Measurements from ENCODE around the gene RCOR3. TPM values are rescaled to one million over a fixed set of nuclear protein-coding genes. Genes with fewer than 3 reads are reported as not detected.
"Not testable (repeated sequence)": the region's sequence is repeated elsewhere in the genome, so short reads cannot be mapped to it uniquely, and the experiment has no call there.

Gene RCOR3
- total and polyA plus RNA-seq, 2 experiments from 2014 or later: 13.8 to 25.8 TPM

GRCh38 chr1:211261229-211261628 is 2.1 kb downstream of the RCOR3 start:
- no peaks in the 10 kb centered on the region for H3K27me3 ChIP-seq (replicated peaks; ENCODE audit: insufficient read depth)
- 0 out of 2 replicates have a peak, but pooled peaks cover 4% of the 10 kb centered on the region for H4K20me1 ChIP-seq (ENCODE audit: insufficient read depth)
- H2AFZ ChIP-seq: peak overlapping the region; percentile 85
- 45 to 47% methylated on average over 2 of the region's 2 CpGs for WGBS, 2 experiments (ENCODE audit: low coverage in 1 of 2, low lambda C conversion rate in 2 of 2, missing lambda C conversion rate in 2 of 2)
- no peaks in the 10 kb centered on the region for H3K9me3 ChIP-seq (ENCODE audit: low read depth)
- peak overlapping the region; percentile 91 for H3K4me2 ChIP-seq (ENCODE audit: unreplicated experiment)
- 0 out of 2 replicates have a peak, but pooled peaks cover 8% of the 10 kb centered on the region for H3K36me3 ChIP-seq (ENCODE audit: low read depth)
- TF ChIP-seq EZH2phosphoT487 (IDR thresholded peaks at IDR 0.05; ENCODE audit: insufficient read depth, low read depth) (no peak), EZH2 (IDR thresholded peaks at IDR 0.05; ENCODE audit: insufficient read depth, poor library complexity, severe bottlenecking) (no peak)
- H3K27ac ChIP-seq: peak overlapping the region; percentile 72
- DNase-seq: peak; percentile 7
- H3K79me2 ChIP-seq (ENCODE audit: insufficient read depth): peaks cover 64% of the 10 kb centered on the region
- H3F3A ChIP-seq (ENCODE audit: insufficient read depth): peaks cover 24% of the 10 kb centered on the region
- peaks cover 11% of the 10 kb centered on the region for H3K4me1 ChIP-seq (ENCODE audit: insufficient read depth)
- H3K9me2 ChIP-seq (ENCODE audit: insufficient read depth): no peaks in the 10 kb centered on the region
- H3K9ac ChIP-seq: peak overlapping the region; percentile 84
- H3K4me3 ChIP-seq: peak overlapping the region; percentile 88
- in situ Hi-C loops (cut with MboI): no loop called here

DNA sequence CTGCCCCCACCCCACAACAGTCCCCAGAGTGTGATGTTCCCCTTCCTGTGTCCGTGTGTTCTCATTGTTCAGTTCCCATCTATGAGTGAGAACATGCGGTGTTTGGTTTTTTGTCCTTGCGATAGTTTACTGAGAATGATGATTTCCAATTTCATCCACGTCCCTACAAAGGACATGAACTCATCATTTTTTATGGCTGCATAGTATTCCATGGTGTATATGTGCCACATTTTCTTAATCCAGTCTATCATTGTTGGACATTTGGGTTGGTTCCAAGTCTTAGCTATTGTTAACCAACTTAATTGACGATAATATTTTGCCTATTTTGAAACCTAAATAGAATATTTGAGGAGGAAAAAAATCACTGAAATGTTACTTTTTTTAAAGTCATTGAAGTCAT is 3.9 kb downstream of the RCOR3 start:
- H3K9me3 ChIP-seq (ENCODE audit: low read depth); H3K4me2 ChIP-seq (ENCODE audit: unreplicated experiment); in situ Hi-C loops (cut with MboI); H3K4me3 ChIP-seq; H3K9me2 ChIP-seq (ENCODE audit: insufficient read depth); H3K9ac ChIP-seq; H3K4me1 ChIP-seq (ENCODE audit: insufficient read depth); H2AFZ ChIP-seq; DNase-seq; H3K27ac ChIP-seq; H4K20me1 ChIP-seq (ENCODE audit: insufficient read depth); H3K27me3 ChIP-seq (replicated peaks; ENCODE audit: insufficient read depth): not testable (repeated sequence)
- Histone ChIP-seq H3K36me3 (ENCODE audit: low read depth) (peaks cover 14% of the 10 kb centered on the region; the same call in 1 of the 2 replicates), H3F3A (ENCODE audit: insufficient read depth) (peaks cover 14% of the 10 kb centered on the region), H3K79me2 (ENCODE audit: insufficient read depth) (peaks cover 70% of the 10 kb centered on the region)
- 95 to 100% methylated on average over 1 of the region's 5 CpGs for WGBS, 2 experiments (ENCODE audit: low coverage in 1 of 2, low lambda C conversion rate in 2 of 2, missing lambda C conversion rate in 2 of 2)

DNA sequence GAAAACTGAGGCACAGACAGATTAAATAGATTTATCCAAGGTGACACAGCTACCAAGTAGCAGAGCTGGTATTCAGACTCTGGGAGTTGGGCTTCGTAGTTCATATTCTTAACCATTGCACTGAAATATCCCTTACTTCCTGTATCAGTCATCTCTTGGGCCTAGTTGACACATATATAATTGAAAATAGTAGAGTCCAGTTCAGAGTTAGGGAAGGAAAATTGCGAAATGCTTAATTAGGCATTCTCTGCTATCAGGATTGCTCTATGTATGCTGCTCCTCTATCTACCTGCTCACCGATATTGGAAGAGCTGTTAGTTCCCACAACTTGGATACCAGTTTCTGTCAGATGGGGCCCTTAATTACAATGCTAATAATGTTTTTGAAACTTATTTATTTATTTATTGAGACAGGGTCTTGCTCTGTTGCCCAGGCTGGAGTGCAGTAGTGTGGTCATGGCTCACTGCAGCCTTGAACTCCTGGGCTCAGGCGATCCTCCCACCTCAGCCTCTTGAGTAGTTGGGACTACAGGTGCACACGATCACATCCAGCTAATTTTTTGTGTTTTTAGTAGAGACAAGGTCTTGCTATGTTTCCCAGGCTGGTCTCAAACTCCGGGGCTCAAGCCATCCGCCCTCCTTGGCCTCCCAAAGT is 8.2 kb downstream of the RCOR3 start:
- no peaks in the 10 kb centered on the region for H3K27me3 ChIP-seq (replicated peaks; ENCODE audit: insufficient read depth)
- H3K4me1 ChIP-seq (ENCODE audit: insufficient read depth): no peaks in the 10 kb centered on the region
- H3K36me3 ChIP-seq (ENCODE audit: low read depth): peaks cover 26% of the 10 kb centered on the region
- H3K9me2 ChIP-seq (ENCODE audit: insufficient read depth): no peaks in the 10 kb centered on the region
- H3K9ac ChIP-seq: no peak overlapping the region
- H3K4me3 ChIP-seq: no peak overlapping the region
- no peaks in the 10 kb centered on the region for H3F3A ChIP-seq (ENCODE audit: insufficient read depth)
- in situ Hi-C loops (cut with MboI): no loop called here
- H3K27ac ChIP-seq: no peak overlapping the region
- peaks cover 73% of the 10 kb centered on the region for H3K79me2 ChIP-seq (ENCODE audit: insufficient read depth)
- no peak for DNase-seq
- H3K4me2 ChIP-seq (ENCODE audit: unreplicated experiment): no peak overlapping the region
- 94 to 96% methylated on average over 7 of the region's 7 CpGs for WGBS, 2 experiments (ENCODE audit: low coverage in 1 of 2, low lambda C conversion rate in 2 of 2, missing lambda C conversion rate in 2 of 2)
- TF ChIP-seq EZH2phosphoT487 (IDR thresholded peaks at IDR 0.05; ENCODE audit: insufficient read depth, low read depth) (no peak), EZH2 (IDR thresholded peaks at IDR 0.05; ENCODE audit: insufficient read depth, poor library complexity, severe bottlenecking) (no peak)
- H2AFZ ChIP-seq: no peak overlapping the region
- H4K20me1 ChIP-seq (ENCODE audit: insufficient read depth): 0 out of 2 replicates have a peak, but pooled peaks cover 4% of the 10 kb centered on the region
- H3K9me3 ChIP-seq (ENCODE audit: low read depth): no peaks in the 10 kb centered on the region

DNA sequence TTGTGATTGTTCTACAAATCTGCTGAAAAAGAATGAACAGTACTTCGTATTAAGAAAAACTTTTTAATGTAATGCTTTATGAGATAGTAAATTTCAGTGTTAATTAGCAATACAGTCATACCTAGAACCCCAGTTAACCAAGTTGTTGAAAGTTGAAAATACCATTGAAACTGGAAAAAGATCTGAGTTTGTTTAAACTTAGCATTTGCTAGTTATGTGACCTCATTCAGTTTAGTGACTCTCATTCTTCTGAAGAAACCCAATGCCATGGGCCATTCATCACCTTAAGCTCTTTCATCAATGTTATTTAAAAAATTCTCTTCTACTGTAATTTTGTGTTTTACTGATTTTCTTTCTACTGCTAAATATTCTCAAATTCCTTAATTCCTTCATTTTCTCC is 20.2 kb downstream of the RCOR3 start:
- WGBS, 2 experiments (ENCODE audit: low coverage in 1 of 2, low lambda C conversion rate in 2 of 2, missing lambda C conversion rate in 2 of 2): 43 to 53% methylated on average over 1 of the region's 1 CpG
- Histone ChIP-seq H3F3A (ENCODE audit: insufficient read depth) (no peaks in the 10 kb centered on the region), H3K4me3 (no peak overlapping the region), H3K9me2 (ENCODE audit: insufficient read depth) (no peaks in the 10 kb centered on the region), H3K4me2 (ENCODE audit: unreplicated experiment) (no peak overlapping the region), H3K27me3 (replicated peaks; ENCODE audit: insufficient read depth) (no peaks in the 10 kb centered on the region), H3K36me3 (ENCODE audit: low read depth) (peaks cover 30% of the 10 kb centered on the region), H2AFZ (no peak overlapping the region), H3K27ac (no peak overlapping the region), H3K4me1 (ENCODE audit: insufficient read depth) (no peaks in the 10 kb centered on the region), H3K9me3 (ENCODE audit: low read depth) (no peaks in the 10 kb centered on the region), H4K20me1 (ENCODE audit: insufficient read depth) (no peaks in the 10 kb centered on the region), H3K9ac (no peak overlapping the region), H3K79me2 (ENCODE audit: insufficient read depth) (no peaks in the 10 kb centered on the region)
- in situ Hi-C loops (cut with MboI): no loop called here
- TF ChIP-seq EZH2 (IDR thresholded peaks at IDR 0.05; ENCODE audit: insufficient read depth, poor library complexity, severe bottlenecking): no peak
- TF ChIP-seq EZH2phosphoT487 (IDR thresholded peaks at IDR 0.05; ENCODE audit: insufficient read depth, low read depth): no peak
- DNase-seq: no peak
